Measurements from ENCODE around the gene SLC25A21.

SLC25A21 gene

DNA sequence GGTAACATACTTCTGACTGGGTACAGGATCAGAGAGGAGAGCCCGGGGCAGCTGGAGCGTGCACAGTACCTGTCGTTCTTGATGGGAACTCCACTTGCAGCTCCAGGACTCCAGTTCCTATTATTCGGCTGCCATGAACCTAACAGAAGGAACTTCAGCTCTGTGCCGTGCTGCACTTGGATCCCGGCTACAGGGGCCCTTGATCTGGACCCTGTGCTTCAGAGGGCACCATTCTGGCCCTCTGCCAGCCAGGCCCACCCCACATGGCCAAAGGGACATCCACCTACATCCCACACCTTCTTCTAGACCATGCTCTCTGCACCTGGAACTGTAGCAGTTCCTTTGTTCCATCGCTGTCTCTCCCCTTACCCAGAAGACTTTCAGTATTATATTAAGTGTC is 452.6 kb downstream of the SLC25A21 start:
- ChIA-PET CTCF (no interaction called here), POLR2A (no interaction called here)
- H3K4me3 ChIP-seq (ENCODE audit: low read depth, low read length), result no peak overlapping the region

DNA sequence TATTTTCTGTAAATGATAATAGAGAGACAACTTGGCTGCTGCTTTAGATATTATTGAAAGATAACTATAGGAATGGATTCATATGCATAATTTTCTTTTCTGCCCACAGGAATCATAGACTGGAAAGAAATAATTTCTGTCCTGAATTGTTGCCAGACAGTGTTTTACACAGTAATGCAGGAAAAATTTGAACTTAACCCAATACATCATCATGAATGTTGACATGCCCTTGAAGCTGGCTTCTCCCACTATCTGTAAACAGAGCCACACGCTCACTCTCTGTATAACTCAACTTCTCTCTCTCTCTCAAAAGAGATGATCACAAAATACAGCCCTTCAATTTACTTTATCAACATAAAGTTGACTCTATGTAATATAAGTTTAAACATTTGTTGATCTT is 454.2 kb downstream of the SLC25A21 start:
- TF ChIP-seq, protein P1, sequence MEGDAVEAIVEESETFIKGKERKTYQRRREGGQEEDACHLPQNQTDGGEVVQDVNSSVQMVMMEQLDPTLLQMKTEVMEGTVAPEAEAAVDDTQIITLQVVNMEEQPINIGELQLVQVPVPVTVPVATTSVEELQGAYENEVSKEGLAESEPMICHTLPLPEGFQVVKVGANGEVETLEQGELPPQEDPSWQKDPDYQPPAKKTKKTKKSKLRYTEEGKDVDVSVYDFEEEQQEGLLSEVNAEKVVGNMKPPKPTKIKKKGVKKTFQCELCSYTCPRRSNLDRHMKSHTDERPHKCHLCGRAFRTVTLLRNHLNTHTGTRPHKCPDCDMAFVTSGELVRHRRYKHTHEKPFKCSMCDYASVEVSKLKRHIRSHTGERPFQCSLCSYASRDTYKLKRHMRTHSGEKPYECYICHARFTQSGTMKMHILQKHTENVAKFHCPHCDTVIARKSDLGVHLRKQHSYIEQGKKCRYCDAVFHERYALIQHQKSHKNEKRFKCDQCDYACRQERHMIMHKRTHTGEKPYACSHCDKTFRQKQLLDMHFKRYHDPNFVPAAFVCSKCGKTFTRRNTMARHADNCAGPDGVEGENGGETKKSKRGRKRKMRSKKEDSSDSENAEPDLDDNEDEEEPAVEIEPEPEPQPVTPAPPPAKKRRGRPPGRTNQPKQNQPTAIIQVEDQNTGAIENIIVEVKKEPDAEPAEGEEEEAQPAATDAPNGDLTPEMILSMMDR (IDR thresholded peaks at IDR 0.05; ENCODE audit: insufficient read depth, low read length, missing control alignments), result no peak

More for the DNA sequence above, 452.6 kb downstream of the SLC25A21 start:
- DNase-seq (ENCODE audit: low read depth, low spot score), result no peak
- TF ChIP-seq, protein P1 (IDR thresholded peaks at IDR 0.05; ENCODE audit: insufficient read depth, low read length, missing control alignments), result no peak

DNA sequence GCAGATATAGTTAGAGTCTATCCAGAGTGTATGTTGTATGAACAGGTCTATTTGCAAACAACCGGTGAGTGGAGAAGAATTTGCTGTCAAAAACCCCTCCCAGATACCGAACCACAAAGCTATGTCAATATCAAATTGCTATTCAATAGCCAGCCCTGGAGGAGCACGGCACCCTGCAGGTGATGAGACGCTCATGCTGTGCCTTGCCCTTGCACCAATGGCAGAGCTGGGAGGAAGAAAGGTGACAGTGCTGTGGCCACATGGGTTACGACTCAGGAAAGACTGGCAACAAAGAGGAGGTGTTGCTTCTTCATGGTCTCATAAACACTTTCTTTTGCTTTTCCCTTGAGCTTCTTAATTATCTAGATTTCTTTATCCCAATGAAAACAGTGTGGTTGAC is 455.0 kb downstream of the SLC25A21 start:
- H3K4me3 ChIP-seq (ENCODE audit: low read depth, low read length), result no peak overlapping the region
- TF ChIP-seq, protein P1 (IDR thresholded peaks at IDR 0.05; ENCODE audit: insufficient read depth, low read length, missing control alignments), result no peak
- ChIA-PET CTCF (no interaction called here), POLR2A (no interaction called here)
- DNase-seq (ENCODE audit: low read depth, low spot score), result no peak

More for the DNA sequence above, 454.2 kb downstream of the SLC25A21 start:
- DNase-seq (ENCODE audit: low read depth, low spot score), result no peak
- ChIA-PET CTCF (interaction anchor here (0.8 kb wide), 1 partner anchor 432 kb away, joined by 3 read pairs; no protein-coding TSS in a partner anchor), POLR2A (no interaction called here)
- H3K4me3 ChIP-seq (ENCODE audit: low read depth, low read length), result no peak overlapping the region

DNA sequence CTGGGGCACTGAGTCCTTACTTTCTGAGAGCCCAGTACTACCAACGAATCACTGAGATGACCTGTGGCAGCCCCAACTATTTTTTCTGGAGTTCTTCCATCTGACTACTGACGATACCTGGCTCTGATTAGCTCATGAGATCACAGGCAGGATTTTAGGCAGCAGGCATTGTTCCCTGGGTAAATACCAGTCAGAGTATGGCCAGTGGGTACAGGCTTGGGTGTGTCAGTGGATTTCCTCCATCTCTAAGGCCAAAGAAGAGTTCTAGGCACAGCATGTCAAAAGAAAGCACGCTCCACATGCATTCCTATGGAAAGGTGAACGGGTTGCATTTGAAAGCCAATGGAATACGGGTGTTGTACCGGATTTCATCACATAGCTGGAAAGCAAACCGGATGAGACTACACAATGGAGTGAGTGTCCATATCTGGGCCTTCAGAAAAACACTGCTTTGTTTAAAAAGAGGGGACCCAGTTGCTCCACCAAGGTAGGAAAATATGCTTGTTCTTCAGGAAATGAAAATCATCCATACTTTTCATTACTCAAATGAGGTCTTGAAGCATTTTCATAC is 455.7 kb downstream of the SLC25A21 start:
- DNase-seq (ENCODE audit: low read depth, low spot score), result no peak
- ChIA-PET POLR2A (no interaction called here), CTCF (no interaction called here)
- TF ChIP-seq, protein P1 (IDR thresholded peaks at IDR 0.05; ENCODE audit: insufficient read depth, low read length, missing control alignments), result no peak
- no peak overlapping the region for H3K4me3 ChIP-seq (ENCODE audit: low read depth, low read length)

DNA sequence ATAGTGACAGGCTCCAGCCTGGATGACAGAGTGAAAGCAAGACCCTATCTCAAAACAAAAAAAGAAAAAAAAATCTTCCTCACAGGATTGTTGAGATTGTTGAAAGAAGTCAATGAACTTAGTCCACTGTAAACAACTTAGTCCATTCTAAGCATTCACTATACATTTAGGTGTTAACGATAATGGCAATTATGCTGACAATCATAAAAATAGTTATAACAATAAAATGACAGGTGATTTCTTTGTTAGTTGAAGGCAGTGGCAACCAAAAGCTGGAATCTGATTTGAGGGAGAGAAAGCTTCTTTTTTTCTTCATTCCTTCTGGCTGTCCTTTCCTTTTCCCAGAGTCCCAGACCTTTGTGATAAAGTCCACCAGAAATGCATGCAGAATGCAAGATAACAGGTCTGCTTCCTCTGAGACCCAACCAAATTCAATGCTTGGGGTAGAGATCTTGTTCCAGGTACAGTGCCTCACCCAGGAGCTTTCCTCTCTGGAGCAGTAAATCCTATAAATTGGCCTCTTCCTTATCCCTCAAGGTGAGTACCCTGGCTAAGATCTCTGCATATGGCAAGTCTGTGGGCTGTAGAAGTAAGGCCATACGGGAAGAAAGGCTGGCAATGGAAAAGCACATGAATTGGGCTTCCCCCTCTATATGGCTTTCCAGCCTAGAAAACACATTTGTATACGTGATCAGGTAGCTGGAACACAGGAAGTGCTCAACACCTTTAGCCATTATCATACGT is 458.3 kb downstream of the SLC25A21 start:
- TF ChIP-seq, protein P1 (IDR thresholded peaks at IDR 0.05; ENCODE audit: insufficient read depth, low read length, missing control alignments), result no peak
- ChIA-PET CTCF (no interaction called here), POLR2A (no interaction called here)
- DNase-seq (ENCODE audit: low read depth, low spot score), result no peak
- H3K4me3 ChIP-seq (ENCODE audit: low read depth, low read length), result no peak overlapping the region

DNA sequence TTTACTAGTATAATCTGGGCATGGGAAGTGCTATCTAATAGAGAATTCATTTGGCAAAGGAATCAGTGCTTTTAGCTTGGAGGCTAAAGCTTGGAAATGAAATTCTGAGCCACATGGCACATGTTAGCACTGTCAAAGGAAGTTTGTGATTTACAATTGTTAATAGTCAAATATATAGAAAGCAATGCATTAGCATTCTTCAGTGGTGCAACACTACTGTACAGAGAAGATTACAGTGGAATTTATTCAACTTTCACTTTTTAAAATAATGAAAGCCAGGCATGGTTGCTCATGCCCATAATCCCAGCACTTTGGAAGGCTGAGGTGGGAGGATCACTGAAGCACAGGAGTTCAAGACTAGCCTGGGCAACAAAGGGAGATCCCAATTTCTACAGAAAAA is 464.8 kb downstream of the SLC25A21 start:
- ChIA-PET POLR2A (no interaction called here), CTCF (no interaction called here)
- TF ChIP-seq, protein P1 (IDR thresholded peaks at IDR 0.05; ENCODE audit: insufficient read depth, low read length, missing control alignments), result no peak
- H3K4me3 ChIP-seq (ENCODE audit: low read depth, low read length), result no peak overlapping the region
- no peak for DNase-seq (ENCODE audit: low read depth, low spot score)
